GM12878 (cell line): ENCODE measurements around the gene PPME1.

Experiments used
- ATF7 ChIP-seq: fragments of 450-650 bp; IDR thresholded peaks from 2 replicates; pipeline ENCODE4 v1.6.1; 2016; ENCODE audit warnings: low read depth, mild to moderate bottlenecking
- BHLHE40 ChIP-seq, 2 experiments: fragments of 450-650 bp in 1 of 2; IDR thresholded peaks; 2 replicates each; pipeline ENCODE4 v1.6.1; 2011 to 2017; ENCODE audit warnings: low read depth in 2 of 2, borderline replicate concordance in 1 of 2, improper control_type of control experiment in 1 of 2, low read length in 1 of 2, mild to moderate bottlenecking in 1 of 2
- BRCA1 ChIP-seq: IDR thresholded peaks from 2 replicates; pipeline ENCODE4 v1.6.1; 2011; ENCODE audit warnings: low read depth, low read length, improper control_type of control experiment
- EP300 ChIP-seq, 2 experiments: fragments of 150-350 bp in 1 of 2; IDR thresholded peaks; 2 replicates each; pipeline ENCODE4 v1.6.1; 2011 to 2012; ENCODE audit warnings: low read depth in 2 of 2, low read length in 2 of 2, borderline replicate concordance in 1 of 2, improper control_type of control experiment in 1 of 2, inconsistent platforms in 1 of 2; ENCODE audit not compliant: control insufficient read depth in 1 of 2
- GABPA ChIP-seq: IDR thresholded peaks from 2 replicates; pipeline ENCODE4 v1.6.1; 2014; ENCODE audit warnings: antibody characterized with exemption, low read depth, mild to moderate bottlenecking, inconsistent platforms
- HDAC6 ChIP-seq: fragments of 200-600 bp; sonication (generic); IDR thresholded peaks from one replicate; pipeline ENCODE4 v1.8.0; 2017; ENCODE audit warnings: antibody characterized with exemption; ENCODE audit not compliant: unreplicated experiment
- POLR2A ChIP-seq: IDR thresholded peaks from 2 replicates; pipeline ENCODE4 v1.6.1; 2011; ENCODE audit warnings: low read depth, mild to moderate bottlenecking, low read length
- RAD21 ChIP-seq: IDR thresholded peaks from 2 replicates; pipeline ENCODE4 v1.6.1; 2011; ENCODE audit warnings: mild to moderate bottlenecking, low read depth, low read length, moderate library complexity; ENCODE audit not compliant: insufficient read depth
- SIX5 ChIP-seq: IDR thresholded peaks from 2 replicates; pipeline ENCODE4 v1.6.1; 2011; ENCODE audit warnings: mild to moderate bottlenecking, low read depth, low read length, moderate library complexity; ENCODE audit not compliant: severe bottlenecking
- TAF1 ChIP-seq: IDR thresholded peaks from 2 replicates; pipeline ENCODE4 v1.6.1; 2011; ENCODE audit warnings: mild to moderate bottlenecking, low read depth, low read length, borderline replicate concordance
- TF ChIP-seq, protein P1 (sequence below), 3 experiments: IDR thresholded peaks in 2 of 3; conservative IDR thresholded peaks in 1 of 3; 2 replicates each; pipeline ENCODE4 v1.5.1; 2011; ENCODE audit warnings: low read depth in 3 of 3, low read length in 3 of 3, mild to moderate bottlenecking in 3 of 3, control low read depth in 2 of 3, moderate library complexity in 2 of 3, inconsistent platforms in 1 of 3, mixed read lengths in 1 of 3; ENCODE audit not compliant: control insufficient read depth in 2 of 3, insufficient read depth in 1 of 3; ENCODE audit errors: extremely low read depth in 1 of 3
- TF ChIP-seq, protein P2 (sequence below): IDR thresholded peaks from 2 replicates; pipeline ENCODE4 v1.6.1; 2012; ENCODE audit warnings: low read depth, low read length, improper control_type of control experiment

- TF ChIP-seq EP300 (IDR thresholded peaks at IDR 0.05; ENCODE audit: borderline replicate concordance in 1 of 2, control insufficient read depth in 1 of 2, low read depth in 2 of 2, low read length in 2 of 2): no peak
- TF ChIP-seq, protein P1, sequence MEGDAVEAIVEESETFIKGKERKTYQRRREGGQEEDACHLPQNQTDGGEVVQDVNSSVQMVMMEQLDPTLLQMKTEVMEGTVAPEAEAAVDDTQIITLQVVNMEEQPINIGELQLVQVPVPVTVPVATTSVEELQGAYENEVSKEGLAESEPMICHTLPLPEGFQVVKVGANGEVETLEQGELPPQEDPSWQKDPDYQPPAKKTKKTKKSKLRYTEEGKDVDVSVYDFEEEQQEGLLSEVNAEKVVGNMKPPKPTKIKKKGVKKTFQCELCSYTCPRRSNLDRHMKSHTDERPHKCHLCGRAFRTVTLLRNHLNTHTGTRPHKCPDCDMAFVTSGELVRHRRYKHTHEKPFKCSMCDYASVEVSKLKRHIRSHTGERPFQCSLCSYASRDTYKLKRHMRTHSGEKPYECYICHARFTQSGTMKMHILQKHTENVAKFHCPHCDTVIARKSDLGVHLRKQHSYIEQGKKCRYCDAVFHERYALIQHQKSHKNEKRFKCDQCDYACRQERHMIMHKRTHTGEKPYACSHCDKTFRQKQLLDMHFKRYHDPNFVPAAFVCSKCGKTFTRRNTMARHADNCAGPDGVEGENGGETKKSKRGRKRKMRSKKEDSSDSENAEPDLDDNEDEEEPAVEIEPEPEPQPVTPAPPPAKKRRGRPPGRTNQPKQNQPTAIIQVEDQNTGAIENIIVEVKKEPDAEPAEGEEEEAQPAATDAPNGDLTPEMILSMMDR (IDR thresholded peaks at IDR 0.05 in 2 of 3, conservative IDR thresholded peaks at IDR 0.05 in 1 of 3; ENCODE audit: control insufficient read depth in 2 of 3, extremely low read depth in 1 of 3, insufficient read depth in 1 of 3, low read depth in 3 of 3, low read length in 3 of 3): no peak
- no peak for TF ChIP-seq SIX5
- TF ChIP-seq BHLHE40 (IDR thresholded peaks at IDR 0.05; ENCODE audit: borderline replicate concordance in 1 of 2, low read depth in 2 of 2, low read length in 1 of 2): no peak
- no peak for TF ChIP-seq TAF1
- no peak for TF ChIP-seq GABPA
- no peak for TF ChIP-seq POLR2A
- no peak for TF ChIP-seq BRCA1
- no peak for TF ChIP-seq HDAC6
- TF ChIP-seq RAD21: no peak
- no peak for TF ChIP-seq ATF7
- TF ChIP-seq, protein P2, sequence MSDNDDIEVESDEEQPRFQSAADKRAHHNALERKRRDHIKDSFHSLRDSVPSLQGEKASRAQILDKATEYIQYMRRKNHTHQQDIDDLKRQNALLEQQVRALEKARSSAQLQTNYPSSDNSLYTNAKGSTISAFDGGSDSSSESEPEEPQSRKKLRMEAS: no peak
These were observed 33.6 kb downstream of the PPME1 start for GRCh38 chr11:74204701-74205100.
